HCT116 (cell line): ENCODE data around the gene HOXC12.

Source experiments
- EGR1 ChIP-seq: IDR thresholded peaks from 2 replicates; pipeline ENCODE4 v1.6.1; 2012; ENCODE audit warnings: low read depth
- POLR2A ChIP-seq: IDR thresholded peaks from 2 replicates; pipeline ENCODE4 v1.7.0; 2011; ENCODE audit warnings: borderline replicate concordance; ENCODE audit not compliant: insufficient read depth, insufficient read length; ENCODE audit errors: extremely low read depth
- YY1 ChIP-seq: IDR thresholded peaks from 2 replicates; pipeline ENCODE4 v1.6.1; 2011; ENCODE audit warnings: low read length, low read depth, moderate library complexity, mild to moderate bottlenecking; ENCODE audit not compliant: insufficient replicate concordance; ENCODE audit errors: extremely low read depth

GRCh38 chr12:53963005-53963404 lies 8.3 kb downstream of the HOXC12 start:
- no peak for TF ChIP-seq EGR1
- no peak for TF ChIP-seq POLR2A
- TF ChIP-seq YY1 = no peak
